GM12875 (cell line): ENCODE results near the gene RPS6KA2.

Source experiments
- H3K4me3 ChIP-seq: one replicate; pipeline ENCODE4 v1.5.1; 2011; ENCODE audit warnings: low read depth, low read length, control low read depth
- TF ChIP-seq, protein P1 (sequence below): IDR thresholded peaks from 2 replicates; pipeline ENCODE4 v1.5.1; 2011; ENCODE audit warnings: low read depth, mild to moderate bottlenecking, control low read depth, inconsistent platforms, low read length, moderate library complexity, borderline replicate concordance; ENCODE audit not compliant: insufficient read depth

RPS6KA2 gene

DNA sequence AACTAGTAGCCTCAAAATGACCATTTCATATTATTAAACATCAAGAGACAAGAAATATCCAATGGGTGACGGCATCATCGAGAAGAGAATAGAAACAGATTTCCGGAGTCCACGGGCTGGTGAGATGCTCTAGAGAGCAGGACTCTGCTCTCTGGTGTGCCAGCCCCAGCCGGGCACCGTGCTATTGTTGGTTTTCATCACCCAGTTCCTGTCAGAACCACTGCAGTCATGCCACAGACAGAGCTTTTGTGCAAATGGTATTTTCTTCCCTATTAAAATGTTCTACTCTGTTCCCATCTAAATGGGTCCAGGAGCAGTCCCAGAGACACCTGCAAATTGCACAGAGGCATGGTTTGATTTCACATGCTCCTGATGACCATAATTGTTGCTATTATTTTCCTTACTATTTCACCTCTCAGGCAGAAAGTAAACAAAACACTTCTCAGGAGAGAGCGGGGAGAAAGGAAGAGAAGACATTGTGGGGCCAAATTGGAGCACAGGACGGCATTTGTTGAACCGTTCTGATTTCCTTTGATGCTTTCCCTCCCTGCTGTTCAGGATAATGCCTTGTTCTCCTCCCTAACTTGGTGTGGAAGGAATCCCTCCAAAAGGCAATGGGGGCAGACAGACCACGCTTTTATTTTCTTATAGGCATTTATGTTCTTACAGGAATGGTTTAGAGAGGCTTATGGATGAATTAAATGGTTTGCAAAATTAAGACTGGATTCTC lies 29.2 kb downstream of the RPS6KA2 start:
- H3K4me3 ChIP-seq = no peak overlapping the region
- TF ChIP-seq, protein P1, sequence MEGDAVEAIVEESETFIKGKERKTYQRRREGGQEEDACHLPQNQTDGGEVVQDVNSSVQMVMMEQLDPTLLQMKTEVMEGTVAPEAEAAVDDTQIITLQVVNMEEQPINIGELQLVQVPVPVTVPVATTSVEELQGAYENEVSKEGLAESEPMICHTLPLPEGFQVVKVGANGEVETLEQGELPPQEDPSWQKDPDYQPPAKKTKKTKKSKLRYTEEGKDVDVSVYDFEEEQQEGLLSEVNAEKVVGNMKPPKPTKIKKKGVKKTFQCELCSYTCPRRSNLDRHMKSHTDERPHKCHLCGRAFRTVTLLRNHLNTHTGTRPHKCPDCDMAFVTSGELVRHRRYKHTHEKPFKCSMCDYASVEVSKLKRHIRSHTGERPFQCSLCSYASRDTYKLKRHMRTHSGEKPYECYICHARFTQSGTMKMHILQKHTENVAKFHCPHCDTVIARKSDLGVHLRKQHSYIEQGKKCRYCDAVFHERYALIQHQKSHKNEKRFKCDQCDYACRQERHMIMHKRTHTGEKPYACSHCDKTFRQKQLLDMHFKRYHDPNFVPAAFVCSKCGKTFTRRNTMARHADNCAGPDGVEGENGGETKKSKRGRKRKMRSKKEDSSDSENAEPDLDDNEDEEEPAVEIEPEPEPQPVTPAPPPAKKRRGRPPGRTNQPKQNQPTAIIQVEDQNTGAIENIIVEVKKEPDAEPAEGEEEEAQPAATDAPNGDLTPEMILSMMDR = no peak

DNA sequence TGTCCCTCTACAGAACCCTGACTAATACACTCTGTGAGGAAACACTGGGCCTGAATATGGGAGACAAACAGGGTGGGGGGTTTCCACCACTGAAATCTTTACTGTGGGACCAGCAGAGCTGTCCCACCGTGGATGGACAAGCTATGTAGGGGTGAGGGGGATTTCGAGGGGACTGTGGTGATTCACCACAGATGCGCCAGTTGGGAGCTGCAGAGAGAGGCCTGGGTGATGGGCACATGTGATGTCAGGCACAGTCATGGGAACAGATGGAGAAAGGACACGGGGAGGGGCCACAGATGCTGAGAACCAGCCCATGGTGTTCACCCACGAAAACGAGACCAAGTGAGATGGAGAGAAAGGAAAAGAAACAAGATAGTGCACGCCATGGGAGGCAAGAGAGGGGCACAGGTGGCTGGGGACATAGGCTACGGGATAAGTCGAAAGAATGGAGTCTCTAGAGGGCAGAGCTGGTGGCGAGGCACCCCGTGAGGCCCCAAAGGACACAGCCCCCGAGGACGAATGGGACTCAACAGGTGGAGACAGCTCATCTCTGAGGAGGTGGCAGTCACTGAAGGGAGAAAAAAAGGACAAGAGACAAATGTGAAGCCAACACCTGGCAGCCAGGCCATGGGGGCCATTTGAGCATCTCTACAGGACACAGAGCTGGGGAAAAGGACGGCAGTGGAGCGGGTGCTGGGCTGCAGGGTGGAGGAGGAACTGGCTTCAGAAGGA lies 30.1 kb downstream of the RPS6KA2 start:
- TF ChIP-seq, protein P1 = no peak
- no peak overlapping the region for H3K4me3 ChIP-seq

DNA sequence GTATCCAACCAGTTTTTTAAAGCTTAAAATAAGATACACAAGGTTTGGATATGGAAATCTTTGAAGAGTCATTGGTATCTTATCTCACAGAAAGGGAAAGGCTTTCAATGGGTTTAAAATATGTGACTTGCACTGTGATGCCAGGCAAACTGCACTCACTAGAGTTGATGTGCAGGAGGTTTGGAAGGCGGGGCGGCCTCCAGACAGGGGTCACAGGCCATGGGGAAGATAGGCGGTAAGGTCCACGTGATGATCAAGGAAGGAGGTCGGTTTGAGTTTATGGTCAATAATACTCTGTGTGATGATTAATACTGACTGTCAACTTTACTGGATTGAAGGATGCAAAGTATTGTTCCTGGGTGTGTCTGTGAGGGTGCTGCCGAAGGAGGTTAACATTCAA lies 31.1 kb downstream of the RPS6KA2 start:
- TF ChIP-seq, protein P1 = no peak
- H3K4me3 ChIP-seq = no peak overlapping the region

DNA sequence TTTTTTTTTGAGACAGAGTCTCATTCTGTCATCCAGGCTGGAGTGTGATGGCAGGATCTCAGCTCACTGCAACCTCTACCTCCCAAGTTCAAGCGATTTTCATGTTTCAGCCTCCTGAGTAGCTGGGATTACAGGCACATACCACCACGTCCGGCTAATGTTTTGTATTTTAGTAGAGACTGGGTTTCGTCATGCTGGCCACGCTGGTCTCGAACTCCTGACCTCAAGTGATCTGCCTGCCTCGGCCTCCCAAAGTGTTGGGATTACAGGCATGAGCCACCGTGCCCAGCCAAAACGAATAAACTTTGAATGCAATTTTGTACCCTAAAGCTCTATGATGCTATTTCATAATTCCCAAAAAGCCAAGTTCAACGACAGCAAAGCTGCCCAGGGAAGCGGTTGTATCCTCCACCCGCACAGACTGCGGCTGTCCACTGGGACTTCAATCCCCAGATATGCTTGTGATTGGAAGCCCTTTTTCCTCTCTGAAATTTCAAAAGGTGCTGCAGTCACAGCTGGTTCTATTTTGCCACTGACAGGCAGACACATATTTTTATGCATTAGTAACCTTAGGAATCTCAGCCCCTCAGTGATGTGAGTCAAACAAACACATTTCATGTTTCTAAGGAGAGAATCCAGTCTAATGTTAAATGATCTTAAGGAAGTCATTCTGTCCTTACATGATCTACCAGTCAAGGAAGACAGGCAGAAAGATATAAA lies 31.8 kb downstream of the RPS6KA2 start:
- TF ChIP-seq, protein P1 = no peak

DNA sequence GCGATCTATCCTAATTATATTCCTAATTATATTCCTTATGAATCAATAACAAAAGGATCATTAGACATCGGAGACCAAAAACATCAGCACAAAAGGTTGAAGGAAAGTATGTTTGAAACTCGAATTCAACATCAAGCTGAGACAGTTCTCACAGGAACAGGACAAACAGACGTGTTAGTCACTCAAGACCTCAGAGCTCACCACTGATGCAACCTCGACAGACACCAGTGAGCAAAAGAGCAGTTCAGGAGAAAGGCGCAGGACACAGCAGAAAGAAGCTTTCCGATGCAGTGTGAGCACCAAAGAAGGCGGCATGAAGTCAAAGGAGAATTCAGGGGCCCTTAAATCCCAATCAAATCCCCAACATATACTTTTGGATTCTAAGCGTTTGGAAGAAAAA lies 34.2 kb downstream of the RPS6KA2 start:
- TF ChIP-seq, protein P1 = no peak

More for the DNA sequence above, 31.8 kb downstream of the RPS6KA2 start:
- H3K4me3 ChIP-seq = no peak overlapping the region

DNA sequence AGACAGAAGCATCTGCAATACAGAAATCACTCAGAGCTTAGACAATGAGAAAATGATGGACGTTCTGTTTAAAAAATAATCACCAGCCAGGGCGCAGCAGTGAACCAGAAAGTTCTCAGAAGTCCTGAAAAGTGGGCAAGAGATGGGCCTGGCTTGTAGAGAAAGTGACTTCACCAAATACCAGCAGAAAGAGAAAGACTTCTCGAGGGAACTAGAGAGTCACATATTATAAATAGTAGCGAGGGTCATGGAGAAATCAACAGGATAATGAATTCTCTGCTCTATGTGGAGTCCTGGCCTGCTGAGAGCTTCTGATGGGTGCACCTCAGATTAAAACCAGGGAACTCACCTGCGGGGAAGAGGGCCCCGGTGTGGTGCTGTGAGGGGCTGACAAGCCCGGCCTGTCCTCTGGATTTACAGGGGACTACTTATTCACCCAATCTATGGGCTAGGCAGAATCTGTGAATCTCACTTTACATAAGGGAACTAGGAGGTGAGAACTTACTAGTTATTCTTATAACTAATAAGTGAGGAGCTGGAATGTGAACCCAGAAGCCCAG lies 35.0 kb downstream of the RPS6KA2 start:
- no peak overlapping the region for H3K4me3 ChIP-seq
- TF ChIP-seq, protein P1 = no peak

More for the DNA sequence above, 34.2 kb downstream of the RPS6KA2 start:
- H3K4me3 ChIP-seq = no peak overlapping the region
